Trophoblast cell (in vitro differentiated cells and primary cell): Measurements from ENCODE around the gene CD226. TPM values are rescaled to one million over a fixed set of nuclear protein-coding genes. Genes with fewer than 3 reads are reported as not detected.

Experiments used
- DNase-seq, 2 donors: peaks; one replicate each; pipeline ENCODE4 v3.0.0-alpha.2; 2016
- H2AFZ ChIP-seq: 2 replicates; pipeline ENCODE4 v1.6.1; 2013; ENCODE audit warnings: low read length, moderate library complexity, mild to moderate bottlenecking; ENCODE audit not compliant: insufficient read depth, poor library complexity
- H2AK5ac ChIP-seq: 2 replicates; pipeline ENCODE4 v1.6.1; 2013; ENCODE audit warnings: mild to moderate bottlenecking, low read length
- H2BK120ac ChIP-seq: 2 replicates; pipeline ENCODE4 v1.6.1; 2013; ENCODE audit warnings: low read length, mild to moderate bottlenecking, moderate library complexity; ENCODE audit not compliant: insufficient read depth, poor library complexity
- H2BK12ac ChIP-seq: 2 replicates; pipeline ENCODE4 v1.6.1; 2013; ENCODE audit warnings: mild to moderate bottlenecking, low read length, moderate library complexity
- H2BK5ac ChIP-seq: 2 replicates; pipeline ENCODE4 v1.6.1; 2013; ENCODE audit warnings: low read length, low read depth, moderate library complexity, mild to moderate bottlenecking; ENCODE audit not compliant: poor library complexity
- H3K14ac ChIP-seq: 2 replicates; pipeline ENCODE4 v1.6.1; 2013; ENCODE audit warnings: mild to moderate bottlenecking, low read length
- H3K18ac ChIP-seq: 2 replicates; pipeline ENCODE4 v1.6.1; 2013; ENCODE audit warnings: mild to moderate bottlenecking, low read length
- H3K23ac ChIP-seq: 2 replicates; pipeline ENCODE4 v1.6.1; 2013; ENCODE audit warnings: low read length
- H3K27ac ChIP-seq: 2 replicates; pipeline ENCODE4 v1.5.1; 2013; ENCODE audit warnings: low read depth, mild to moderate bottlenecking, inconsistent platforms, low read length, moderate library complexity
- H3K27me3 ChIP-seq: 2 replicates; pipeline ENCODE4 v1.6.1; 2013; ENCODE audit warnings: inconsistent platforms, mild to moderate bottlenecking, low read length, moderate library complexity; ENCODE audit not compliant: insufficient read depth
- H3K36me3 ChIP-seq, 2 experiments: 1 replicate in 1 of 2; 2 replicates in 1 of 2; pipeline ENCODE4 v1.6.1; 2013; ENCODE audit warnings: low read length in 2 of 2, mild to moderate bottlenecking in 2 of 2, moderate library complexity in 1 of 2; ENCODE audit not compliant: insufficient read depth in 2 of 2, control insufficient read depth in 1 of 2
- H3K4ac ChIP-seq: 2 replicates; pipeline ENCODE4 v1.6.1; 2013; ENCODE audit warnings: low read depth, mild to moderate bottlenecking, low read length, moderate library complexity
- H3K4me1 ChIP-seq, 2 experiments: 1 replicate in 1 of 2; 2 replicates in 1 of 2; pipeline ENCODE4 v1.6.1; 2013; ENCODE audit warnings: low read length in 2 of 2, mild to moderate bottlenecking in 2 of 2, moderate library complexity in 1 of 2; ENCODE audit not compliant: insufficient read depth in 2 of 2, control insufficient read depth in 1 of 2
- H3K4me2 ChIP-seq: 2 replicates; pipeline ENCODE4 v1.6.1; 2013; ENCODE audit warnings: inconsistent platforms, mild to moderate bottlenecking, low read length, moderate library complexity
- H3K4me3 ChIP-seq: 2 replicates; pipeline ENCODE4 v1.5.1; 2013; ENCODE audit warnings: mild to moderate bottlenecking, low read depth, low read length, inconsistent platforms
- H3K79me1 ChIP-seq: one replicate; pipeline ENCODE4 v1.6.1; 2013; ENCODE audit warnings: low read length
- H3K79me2 ChIP-seq: 2 replicates; pipeline ENCODE4 v1.6.1; 2013; ENCODE audit warnings: low read length, mild to moderate bottlenecking; ENCODE audit not compliant: control insufficient read depth, insufficient read depth, poor library complexity
- H3K9ac ChIP-seq: 2 replicates; pipeline ENCODE4 v1.6.1; 2013; ENCODE audit warnings: mild to moderate bottlenecking, low read length
- H3K9me3 ChIP-seq: 2 replicates; pipeline ENCODE4 v1.6.1; 2013; ENCODE audit warnings: low read depth, mild to moderate bottlenecking, control low read depth, inconsistent platforms, low read length; ENCODE audit not compliant: insufficient read depth
- H4K12ac ChIP-seq: 2 replicates; pipeline ENCODE4 v1.6.1; 2013; ENCODE audit warnings: low read depth, mild to moderate bottlenecking, low read length, moderate library complexity
- H4K8ac ChIP-seq: 2 replicates; pipeline ENCODE4 v1.6.1; 2013; ENCODE audit warnings: low read depth, mild to moderate bottlenecking, low read length, moderate library complexity
- H4K91ac ChIP-seq: one replicate; pipeline ENCODE4 v1.6.1; 2013; ENCODE audit warnings: low read depth, mild to moderate bottlenecking, low read length, moderate library complexity
- WGBS: extraction: QIAGEN DNeasy Blood & Tissue Kit; methylation state at CpG from one replicate; pipeline ENCODE4 v1.1.7; 2013; ENCODE audit warnings: missing lambda C conversion rate; ENCODE audit not compliant: insufficient read length, insufficient coverage; ENCODE audit errors: extremely low coverage; 5-methylcytosine and 5-hydroxymethylcytosine counted together
- polyA plus RNA-seq: library from polyadenylated mRNA; stranded (reverse); fragments of 200-250 nt; gene quantifications from 2 replicates; pipeline ENCODE4 v1.2.3, GENCODE V29; 2013

CD226 gene
- 0.12 and 0.19 TPM in 2 replicates for polyA plus RNA-seq

GRCh38 chr18:69947361-69948133, at the start of gene CD226:
Gene CD226, minus strand, starts transcription at chr18:69947873. Its CDS starts 467 bp downstream, at chr18:69947406.
- DNase-seq, result no peak
- Histone ChIP-seq H3K27me3 (no peaks in the 10 kb centered on the region), H3K79me2 (no peaks in the 10 kb centered on the region), H3K4ac (no peak within 1 kb of the TSS), H3K27ac (no peak within 1 kb of the TSS), H4K12ac (no peak within 1 kb of the TSS), H3K4me3 (no peak within 1 kb of the TSS), H3K14ac (no peak within 1 kb of the TSS), H4K91ac (no peak within 1 kb of the TSS), H3K36me3 (no peaks in the 10 kb centered on the region), H2BK120ac (no peak within 1 kb of the TSS), H3K9me3 (peaks cover 5% of the 10 kb centered on the region), H4K8ac (no peak within 1 kb of the TSS), H2BK12ac (no peak within 1 kb of the TSS), H3K18ac (no peak within 1 kb of the TSS), H3K9ac (no peak within 1 kb of the TSS), H3K4me1 (peaks cover 0 to 2% of the 10 kb centered on the region in 2 experiments), H3K4me2 (no peak within 1 kb of the TSS), H2BK5ac (no peak within 1 kb of the TSS), H2AK5ac (no peak within 1 kb of the TSS), H3K23ac (no peak within 1 kb of the TSS), H2AFZ (no peak within 1 kb of the TSS), H3K79me1 (no peaks in the 10 kb centered on the region)
- WGBS, result no CpG with 5 or more reads among the region's 7 CpGs

GRCh38 chr18:69996951-69997798, 49.5 kb upstream of the CD226 start:
- H2AFZ ChIP-seq, result no peak overlapping the region
- no peak overlapping the region for H3K9ac ChIP-seq
- no peaks in the 10 kb centered on the region for H3K9me3 ChIP-seq
- H2AK5ac ChIP-seq, result no peak overlapping the region
- no peaks in the 10 kb centered on the region for H3K79me2 ChIP-seq
- H4K8ac ChIP-seq, result no peak overlapping the region
- H3K14ac ChIP-seq, result no peak overlapping the region
- no peak overlapping the region for H4K12ac ChIP-seq
- H3K18ac ChIP-seq, result no peak overlapping the region
- no peak overlapping the region for H3K23ac ChIP-seq
- DNase-seq, result no peak
- H3K27ac ChIP-seq, result no peak overlapping the region
- no peaks in the 10 kb centered on the region for H3K79me1 ChIP-seq
- H2BK5ac ChIP-seq, result no peak overlapping the region
- no peak overlapping the region for H4K91ac ChIP-seq
- H2BK120ac ChIP-seq, result no peak overlapping the region
- no peaks in the 10 kb centered on the region for H3K27me3 ChIP-seq
- H3K36me3 ChIP-seq, result peaks cover 0 to 3% of the 10 kb centered on the region in 2 experiments
- H3K4ac ChIP-seq, result no peak overlapping the region
- H2BK12ac ChIP-seq, result no peak overlapping the region
- H3K4me2 ChIP-seq, result no peak overlapping the region
- no CpG with 5 or more reads among the region's 7 CpGs for WGBS
- no peak overlapping the region for H3K4me3 ChIP-seq
- H3K4me1 ChIP-seq, result no peaks in the 10 kb centered on the region

GRCh38 chr18:69996417-69996816, 48.7 kb upstream of the CD226 start:
- Histone ChIP-seq H3K4me1 (no peaks in the 10 kb centered on the region), H3K4me2 (no peak overlapping the region), H4K12ac (no peak overlapping the region), H4K8ac (no peak overlapping the region), H4K91ac (no peak overlapping the region), H3K9ac (no peak overlapping the region), H3K9me3 (no peaks in the 10 kb centered on the region), H2AFZ (no peak overlapping the region), H3K4ac (no peak overlapping the region), H2BK120ac (no peak overlapping the region), H2BK12ac (no peak overlapping the region), H3K79me1 (no peaks in the 10 kb centered on the region), H2AK5ac (no peak overlapping the region), H3K36me3 (peaks cover 0 to under 1% of the 10 kb centered on the region in 2 experiments), H3K14ac (no peak overlapping the region), H3K79me2 (no peaks in the 10 kb centered on the region), H3K27ac (no peak overlapping the region), H3K18ac (no peak overlapping the region), H3K4me3 (no peak overlapping the region), H3K23ac (no peak overlapping the region), H2BK5ac (no peak overlapping the region), H3K27me3 (no peaks in the 10 kb centered on the region)
- no peak for DNase-seq
- no CpG with 5 or more reads among the region's 2 CpGs for WGBS

- H3K79me2 ChIP-seq, result no peaks in the 10 kb centered on the region
- no peak overlapping the region for H2BK5ac ChIP-seq
- no peaks in the 10 kb centered on the region for H3K79me1 ChIP-seq
- no peak overlapping the region for H3K4me2 ChIP-seq
- no peaks in the 10 kb centered on the region for H3K27me3 ChIP-seq
- no peak overlapping the region for H2AFZ ChIP-seq
- no peak overlapping the region for H2BK120ac ChIP-seq
- no peak overlapping the region for H4K12ac ChIP-seq
- H3K9me3 ChIP-seq, result no peaks in the 10 kb centered on the region
- no peak for DNase-seq
- no CpG with 5 or more reads among the region's 3 CpGs for WGBS
- H3K23ac ChIP-seq, result no peak overlapping the region
- no peaks in the 10 kb centered on the region for H3K4me1 ChIP-seq
- H4K91ac ChIP-seq, result no peak overlapping the region
- no peak overlapping the region for H3K9ac ChIP-seq
- H3K14ac ChIP-seq, result no peak overlapping the region
- H3K18ac ChIP-seq, result no peak overlapping the region
- H3K36me3 ChIP-seq, result no peaks in the 10 kb centered on the region
- no peak overlapping the region for H4K8ac ChIP-seq
- no peak overlapping the region for H3K4ac ChIP-seq
- no peak overlapping the region for H2BK12ac ChIP-seq
- H3K27ac ChIP-seq, result no peak overlapping the region
- H3K4me3 ChIP-seq, result no peak overlapping the region
- H2AK5ac ChIP-seq, result no peak overlapping the region
Measured at GRCh38 chr18:69995774-69996173, 48.1 kb upstream of the CD226 start.
